Transverse colon (tissue), 4 donors: ENCODE results near the gene DAAM1. TPM values are rescaled to one million over a fixed set of nuclear protein-coding genes. Genes with fewer than 3 reads are reported as not detected.

Source experiments
- DNase-seq: peaks from one replicate; pipeline ENCODE4 v3.0.0-alpha.2; 2019
- H3K27ac ChIP-seq, 4 donors: fragments of 200-600 bp; sonication (generic); 2 replicates each; pipeline ENCODE4 v1.5.1; 2016 to 2018; ENCODE audit warnings: inconsistent platforms in 4 of 4
- H3K27me3 ChIP-seq: fragments of 200-600 bp; sonication (generic); 2 replicates; pipeline ENCODE4 v1.5.1; 2017; ENCODE audit warnings: inconsistent platforms
- H3K36me3 ChIP-seq, 4 donors: fragments of 200-600 bp; sonication (generic); 2 replicates each; pipeline ENCODE4 v1.5.1; 2017 to 2019; ENCODE audit warnings: inconsistent platforms in 4 of 4
- H3K4me1 ChIP-seq, 4 donors: fragments of 200-600 bp; sonication (generic); 2 replicates each; pipeline ENCODE4 v1.5.1; 2017 to 2020; ENCODE audit warnings: inconsistent platforms in 4 of 4
- H3K4me3 ChIP-seq, 4 donors: fragments of 200-600 bp; sonication (generic); 1 replicate in 1 of 4; 2 replicates in 3 of 4; pipeline versions ENCODE4 v1.5.1 to v1.6.1; 2017 to 2019; ENCODE audit warnings: inconsistent platforms in 4 of 4
- H3K9me3 ChIP-seq, 2 donors: fragments of 200-600 bp; sonication (generic); 2 replicates each; pipeline ENCODE4 v1.5.1; 2017 to 2019; ENCODE audit warnings: inconsistent platforms in 2 of 2
- EP300 ChIP-seq: sonication (generic); formaldehyde crosslinking; IDR thresholded peaks from one replicate; pipeline ENCODE4 v1.6.1; 2017; ENCODE audit warnings: antibody characterized with exemption, low read depth
- POLR2A ChIP-seq: fragments of 450-650 bp; IDR thresholded peaks from one replicate; pipeline ENCODE4 v1.6.1; 2016; ENCODE audit warnings: antibody characterized with exemption, mild to moderate bottlenecking, moderate library complexity
- POLR2AphosphoS5 ChIP-seq, 3 donors: sonication (generic); formaldehyde crosslinking; IDR thresholded peaks; one replicate each; pipeline ENCODE4 v1.6.1; 2016; ENCODE audit warnings: antibody characterized with exemption in 3 of 3
- WGBS, 2 donors: methylation state at CpG; one replicate each; pipeline ENCODE4 v1.1.5; 2018; ENCODE audit warnings: low coverage in 1 of 2; 5-methylcytosine and 5-hydroxymethylcytosine counted together
- in situ Hi-C, 4 donors: fragments of 200-750 bp; cut with MboI; loops; one replicate each; pipeline versions ENCODE4 v1.15.0 to v1.15.1; 2017; ENCODE audit warnings: low sequenced_read_pairs in 3 of 4, low pct_ligation_motif_present in 1 of 4, low pct_unique_long_range_greater_than_20kb in 1 of 4
- intact Hi-C: fragments of 100-400 bp; cut with DNase I; formaldehyde crosslinking; loops from one replicate; pipeline ENCODE4 v1.15.1; 2023; ENCODE audit warnings: low total_unique reads
- total RNA-seq, 4 donors: library from RNA; depleted of rRNA; stranded (reverse); fragments of >200 nt; gene quantifications; one replicate each; pipeline ENCODE4 v1.1.0, GENCODE V29; 2016
- TF ChIP-seq, protein P1 (sequence below), 5 experiments: fragments of 200-600 bp in 3 of 5; fragments of 450-650 bp in 2 of 5; sonication (generic) in 3 of 5; IDR thresholded peaks; 1 replicate in 2 of 5; 2 replicates in 3 of 5; pipeline ENCODE4 v1.5.1; 2016 to 2017; ENCODE audit warnings: antibody characterized with exemption in 5 of 5, inconsistent platforms in 3 of 5, mild to moderate bottlenecking in 2 of 5, moderate library complexity in 1 of 5

DAAM1 gene
- total RNA-seq, 4 donors from 2014 or later, result 23.9 to 44.5 (median 42.8) TPM

- H3K36me3 ChIP-seq, result no peaks in the 10 kb centered on the region
- no peaks in the 10 kb centered on the region for H3K27me3 ChIP-seq
- in situ Hi-C loops (loop anchor here in 1 of 4 donors (25.0 kb wide), 1 partner anchor 440 kb away; the partner anchor contains the start of gene CCDC175), intact Hi-C loops (no loop called here)
- 67 to 75% methylated on average over 1 of the region's 1 CpG for WGBS, 2 donors
- no peaks in the 10 kb centered on the region for H3K9me3 ChIP-seq
- H3K4me1 ChIP-seq, result no peaks in the 10 kb centered on the region
- H3K27ac ChIP-seq, result no peak overlapping the region
- TF ChIP-seq POLR2A (no peak), POLR2AphosphoS5 (IDR thresholded peaks at IDR 0.05) (no peak), EP300 (no peak)
- TF ChIP-seq, protein P1, sequence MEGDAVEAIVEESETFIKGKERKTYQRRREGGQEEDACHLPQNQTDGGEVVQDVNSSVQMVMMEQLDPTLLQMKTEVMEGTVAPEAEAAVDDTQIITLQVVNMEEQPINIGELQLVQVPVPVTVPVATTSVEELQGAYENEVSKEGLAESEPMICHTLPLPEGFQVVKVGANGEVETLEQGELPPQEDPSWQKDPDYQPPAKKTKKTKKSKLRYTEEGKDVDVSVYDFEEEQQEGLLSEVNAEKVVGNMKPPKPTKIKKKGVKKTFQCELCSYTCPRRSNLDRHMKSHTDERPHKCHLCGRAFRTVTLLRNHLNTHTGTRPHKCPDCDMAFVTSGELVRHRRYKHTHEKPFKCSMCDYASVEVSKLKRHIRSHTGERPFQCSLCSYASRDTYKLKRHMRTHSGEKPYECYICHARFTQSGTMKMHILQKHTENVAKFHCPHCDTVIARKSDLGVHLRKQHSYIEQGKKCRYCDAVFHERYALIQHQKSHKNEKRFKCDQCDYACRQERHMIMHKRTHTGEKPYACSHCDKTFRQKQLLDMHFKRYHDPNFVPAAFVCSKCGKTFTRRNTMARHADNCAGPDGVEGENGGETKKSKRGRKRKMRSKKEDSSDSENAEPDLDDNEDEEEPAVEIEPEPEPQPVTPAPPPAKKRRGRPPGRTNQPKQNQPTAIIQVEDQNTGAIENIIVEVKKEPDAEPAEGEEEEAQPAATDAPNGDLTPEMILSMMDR (IDR thresholded peaks at IDR 0.05), result no peak
- no peak overlapping the region for H3K4me3 ChIP-seq
- no peak for DNase-seq
Measured at GRCh38 chr14:59147007-59147406, 41.5 kb upstream of the DAAM1 start.

- H3K4me3 ChIP-seq, result no peak overlapping the region
- no peaks in the 10 kb centered on the region for H3K9me3 ChIP-seq
- TF ChIP-seq EP300, result no peak
- TF ChIP-seq POLR2AphosphoS5 (IDR thresholded peaks at IDR 0.05), result no peak
- TF ChIP-seq, protein P1 (IDR thresholded peaks at IDR 0.05), result no peak
- TF ChIP-seq POLR2A, result no peak
- no peak for DNase-seq
- WGBS, 2 donors, result 81 to 89% methylated on average over 4 of the region's 4 CpGs
- no peaks in the 10 kb centered on the region for H3K27me3 ChIP-seq
- in situ Hi-C loops (loop anchor here in 1 of 4 donors (25.0 kb wide), 1 partner anchor 439 kb away; the partner anchor contains the start of gene CCDC175), intact Hi-C loops (no loop called here)
- no peak overlapping the region for H3K27ac ChIP-seq
- no peaks in the 10 kb centered on the region for H3K4me1 ChIP-seq
- no peaks in the 10 kb centered on the region for H3K36me3 ChIP-seq
Measured at GRCh38 chr14:59148334-59148900, 40.0 kb upstream of the DAAM1 start.

GRCh38 chr14:59150990-59151389, 37.5 kb upstream of the DAAM1 start:
- in situ Hi-C loops (no loop called here), intact Hi-C loops (no loop called here)
- no peak overlapping the region for H3K4me3 ChIP-seq
- no peaks in the 10 kb centered on the region for H3K27me3 ChIP-seq
- H3K27ac ChIP-seq, result no peak overlapping the region
- no peaks in the 10 kb centered on the region for H3K9me3 ChIP-seq
- no peaks in the 10 kb centered on the region for H3K4me1 ChIP-seq
- TF ChIP-seq EP300, result no peak
- TF ChIP-seq, protein P1 (IDR thresholded peaks at IDR 0.05), result no peak
- no peak for TF ChIP-seq POLR2A
- TF ChIP-seq POLR2AphosphoS5 (IDR thresholded peaks at IDR 0.05), result no peak
- DNase-seq, result no peak
- no peaks in the 10 kb centered on the region for H3K36me3 ChIP-seq
- WGBS, 2 donors, result 63 to 80% methylated on average over 1 to 2 of the region's 2 CpGs

DNA sequence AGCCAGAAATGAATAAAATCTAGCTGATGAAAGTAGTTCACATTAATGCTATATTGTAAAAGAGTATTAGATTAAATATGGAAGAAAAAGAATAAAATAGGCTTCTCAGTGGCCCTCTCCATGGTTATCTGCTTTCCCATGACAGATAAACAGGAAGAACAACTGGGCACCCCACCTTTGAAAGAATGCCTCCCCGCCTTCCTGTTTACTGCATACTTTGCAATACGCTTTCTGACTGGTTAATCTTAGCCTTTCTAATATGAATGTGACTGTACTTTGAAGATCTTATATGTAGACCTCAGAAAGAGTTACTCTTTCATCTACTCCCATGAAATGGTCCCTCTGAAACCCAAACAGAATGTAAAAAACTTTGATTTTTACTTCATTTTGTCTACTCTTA, 34.1 kb upstream of the DAAM1 start:
- H3K27ac ChIP-seq, result no peak overlapping the region
- H3K36me3 ChIP-seq, result no peaks in the 10 kb centered on the region
- H3K9me3 ChIP-seq, result no peaks in the 10 kb centered on the region
- no peak overlapping the region for H3K4me3 ChIP-seq
- H3K27me3 ChIP-seq, result no peaks in the 10 kb centered on the region
- TF ChIP-seq POLR2A, result no peak
- no peak for DNase-seq
- 70 to 83% methylated on average over 2 of the region's 2 CpGs for WGBS, 2 donors
- in situ Hi-C loops, result no loop called here
- intact Hi-C loops, result no loop called here
- no peaks in the 10 kb centered on the region for H3K4me1 ChIP-seq

DNA sequence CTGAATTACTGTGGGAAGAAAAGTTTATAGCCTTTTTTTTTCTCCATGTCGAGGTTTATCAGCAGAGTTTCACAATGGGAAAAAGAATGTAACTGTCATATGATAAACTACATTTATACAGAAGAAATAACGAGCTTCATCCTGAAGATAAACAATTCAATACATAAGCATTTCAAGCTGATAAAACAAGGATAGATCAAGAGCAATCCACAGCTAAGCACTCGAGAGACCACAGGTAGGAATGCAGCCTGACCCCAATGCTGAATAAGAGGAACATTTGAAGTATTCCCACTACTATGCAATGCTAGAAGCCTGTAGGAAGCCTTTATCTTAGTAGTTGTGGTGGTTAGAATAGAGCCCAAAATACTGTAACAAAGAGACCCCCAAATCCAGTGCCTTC, 32.6 kb upstream of the DAAM1 start:
- TF ChIP-seq EP300, result no peak
- TF ChIP-seq POLR2A, result no peak
- no peak for TF ChIP-seq POLR2AphosphoS5 (IDR thresholded peaks at IDR 0.05)
- TF ChIP-seq, protein P1 (IDR thresholded peaks at IDR 0.05), result no peak
- DNase-seq, result no peak
- Histone ChIP-seq H3K36me3 (no peaks in the 10 kb centered on the region), H3K4me1 (no peaks in the 10 kb centered on the region), H3K9me3 (no peaks in the 10 kb centered on the region), H3K27me3 (no peaks in the 10 kb centered on the region), H3K27ac (no peak overlapping the region), H3K4me3 (no peak overlapping the region)
- intact Hi-C loops, result no loop called here
- in situ Hi-C loops, result no loop called here
- 45 to 52% methylated on average over 3 of the region's 3 CpGs for WGBS, 2 donors
